BLaER1 treated with 17β-estradiol and CSF1 and Interleukin-3, amounts not matched to agents 10 nM and 100 nM (cell line): ENCODE results near the gene MED12L.
"Not testable (repeated sequence)": the region's sequence is repeated elsewhere in the genome, so short reads cannot be mapped to it uniquely, and the experiment has no call there.

Source experiments
- H3K27ac ChIP-seq, 11 experiments: shearing (Covaris generic); formaldehyde crosslinking; 2 replicates each; pipeline ENCODE4 v1.8.1; 2022
- H3K27me3 ChIP-seq, 11 experiments: shearing (Covaris generic); formaldehyde crosslinking; 2 replicates each; pipeline ENCODE4 v1.8.1; 2022
- H3K36me3 ChIP-seq, 11 experiments: shearing (Covaris generic); formaldehyde crosslinking; 2 replicates each; pipeline ENCODE4 v1.8.1; 2022
- H3K4me1 ChIP-seq, 10 experiments: shearing (Covaris generic); formaldehyde crosslinking; 2 replicates each; pipeline ENCODE4 v1.8.1; 2022
- H3K4me2 ChIP-seq, 11 experiments: shearing (Covaris generic); formaldehyde crosslinking; 2 replicates each; pipeline ENCODE4 v1.8.1; 2022
- H3K4me3 ChIP-seq, 10 experiments: shearing (Covaris generic); formaldehyde crosslinking; 2 replicates each; pipeline ENCODE4 v1.8.1; 2022
- H3K9ac ChIP-seq, 11 experiments: shearing (Covaris generic); formaldehyde crosslinking; 2 replicates each; pipeline ENCODE4 v1.8.1; 2022
- H3K9me3 ChIP-seq, 11 experiments: shearing (Covaris generic); formaldehyde crosslinking; replicated peaks in 1 of 11; 2 replicates each; pipeline ENCODE4 v1.8.1; 2022
- H4K20me1 ChIP-seq, 11 experiments: shearing (Covaris generic); formaldehyde crosslinking; 2 replicates each; pipeline ENCODE4 v1.8.1; 2022
- Cebpa-rat ChIP-seq, 11 experiments: shearing (Covaris generic); IDR thresholded peaks; 2 replicates each; pipeline ENCODE4 v1.8.1; 2022

Gene MED12L

DNA sequence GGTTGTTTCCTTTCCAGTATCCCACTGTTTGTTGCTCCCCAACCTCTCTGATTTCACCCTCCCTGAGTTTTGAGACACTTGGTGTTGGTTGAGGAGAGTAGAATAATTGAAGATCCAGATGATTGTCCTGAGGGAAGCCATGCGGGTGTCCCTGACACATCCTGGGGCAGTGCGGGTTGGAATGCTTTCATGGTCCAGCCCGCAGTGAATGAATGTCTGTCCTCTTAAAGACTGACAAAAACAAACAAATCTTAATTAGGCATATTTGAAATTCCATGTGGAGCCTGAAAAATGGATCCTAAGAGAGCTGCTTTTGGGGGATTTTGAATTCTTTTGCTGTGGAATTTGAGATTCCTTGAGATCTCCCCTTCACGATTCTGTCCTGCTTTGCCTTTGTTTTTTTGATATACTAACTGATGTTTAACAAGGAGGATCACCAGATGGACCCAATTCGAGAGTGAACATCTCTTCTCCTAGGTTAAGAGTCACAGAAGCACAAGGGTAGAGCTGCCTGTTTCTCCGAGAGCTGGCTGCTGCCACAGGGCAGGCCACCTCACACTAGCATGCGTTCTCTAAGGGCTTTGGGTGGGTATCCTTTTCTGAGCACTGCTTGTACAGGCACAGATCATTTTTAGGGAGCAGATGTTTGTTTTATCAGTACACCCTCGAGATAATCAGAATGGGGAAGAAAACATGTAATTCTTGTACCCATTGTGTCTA lies 70.1 kb downstream of the MED12L start:
- TF ChIP-seq Cebpa-rat (IDR thresholded peaks at IDR 0.05) = no peak
- Histone ChIP-seq H3K9ac (no peak overlapping the region), H3K4me1 (no peaks in the 10 kb centered on the region), H3K4me2 (no peak overlapping the region), H3K36me3 (peaks cover 0 to 15% (median 0%) of the 10 kb centered on the region in 11 experiments; a peak in 5 of 22 replicates), H3K27me3 (no peaks in the 10 kb centered on the region), H3K27ac (no peak overlapping the region), H4K20me1 (no peaks in the 10 kb centered on the region), H3K9me3 (no peaks in the 10 kb centered on the region), H3K4me3 (no peak overlapping the region)

DNA sequence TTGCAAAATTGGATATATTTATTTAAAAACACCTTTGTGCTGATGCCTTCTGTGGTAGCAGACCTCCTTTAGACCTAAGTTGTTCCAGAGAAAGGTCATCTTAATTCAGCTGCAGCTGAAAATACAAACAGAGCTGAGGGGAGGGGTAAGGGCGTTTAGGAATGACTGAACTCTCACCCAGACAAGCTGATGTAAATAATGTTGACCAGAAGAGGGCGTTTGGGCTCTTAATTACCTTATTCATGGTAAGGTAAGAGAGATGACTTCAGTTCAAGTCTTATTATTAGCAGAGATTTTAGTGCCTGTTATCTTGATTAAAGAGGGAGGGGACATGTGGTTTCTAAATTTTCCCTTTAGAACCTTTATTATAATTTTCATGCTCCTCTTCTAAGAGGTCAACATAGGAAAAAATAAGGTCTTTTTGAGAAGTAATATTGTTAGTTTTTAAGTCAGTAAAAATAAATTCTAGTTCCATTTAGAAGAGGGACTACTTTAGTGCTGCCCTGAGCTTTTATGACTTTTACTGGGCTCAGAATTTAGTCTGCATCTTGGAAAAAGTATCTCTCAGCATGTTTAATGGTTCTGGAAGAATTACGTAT lies 71.3 kb downstream of the MED12L start:
- Histone ChIP-seq H3K36me3 (peaks cover 0 to 22% (median 0%) of the 10 kb centered on the region in 11 experiments; a peak in 6 of 22 replicates), H3K4me3 (no peak overlapping the region), H3K9me3 (no peaks in the 10 kb centered on the region), H4K20me1 (no peaks in the 10 kb centered on the region), H3K4me1 (no peaks in the 10 kb centered on the region), H3K4me2 (no peak overlapping the region), H3K27me3 (no peaks in the 10 kb centered on the region), H3K9ac (no peak overlapping the region), H3K27ac (no peak overlapping the region)
- TF ChIP-seq Cebpa-rat (IDR thresholded peaks at IDR 0.05) = no peak

DNA sequence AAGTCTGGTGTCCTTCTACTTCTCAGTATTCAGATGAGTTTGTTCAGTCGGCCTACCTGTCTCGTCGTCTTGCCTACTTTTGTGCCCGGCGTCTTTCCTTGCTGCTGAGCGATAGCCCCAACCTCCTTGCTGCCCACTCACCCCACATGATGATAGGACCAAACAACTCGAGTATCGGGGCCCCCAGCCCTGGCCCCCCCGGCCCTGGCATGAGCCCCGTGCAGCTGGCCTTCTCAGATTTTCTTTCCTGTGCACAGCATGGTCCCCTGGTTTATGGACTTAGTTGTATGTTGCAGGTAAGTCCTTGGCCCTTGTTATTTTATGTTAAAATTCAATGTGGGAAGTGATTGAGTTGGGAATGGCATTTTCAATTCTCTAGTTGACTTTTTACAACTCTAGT lies 74.3 kb downstream of the MED12L start:
- Histone ChIP-seq H3K4me1 (no peaks in the 10 kb centered on the region), H3K9ac (no peak overlapping the region), H3K36me3 (peaks cover 0 to 27% (median 0%) of the 10 kb centered on the region in 11 experiments; a peak in 7 of 22 replicates), H3K27me3 (no peaks in the 10 kb centered on the region), H4K20me1 (no peaks in the 10 kb centered on the region), H3K9me3 (no peaks in the 10 kb centered on the region), H3K27ac (no peak overlapping the region), H3K4me2 (no peak overlapping the region), H3K4me3 (no peak overlapping the region)
- TF ChIP-seq Cebpa-rat (IDR thresholded peaks at IDR 0.05) = no peak

DNA sequence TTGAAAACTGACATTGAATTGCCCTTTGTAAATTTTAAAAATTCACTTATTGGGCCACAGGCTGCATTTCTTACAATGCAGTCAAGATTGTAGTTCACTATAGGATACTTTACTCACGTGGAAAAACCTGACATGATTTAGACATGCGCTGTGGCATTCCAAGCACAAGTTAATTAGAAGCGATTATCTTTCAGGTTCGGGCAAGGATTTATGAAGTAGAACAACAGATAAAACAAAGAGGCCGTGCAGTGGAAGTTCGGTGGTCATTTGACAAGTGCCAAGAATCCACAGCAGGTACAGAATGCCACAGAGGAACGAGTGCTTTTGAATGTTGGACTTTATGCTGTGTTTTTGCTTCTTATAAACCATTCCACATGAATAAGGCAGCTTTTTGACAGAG lies 79.8 kb downstream of the MED12L start:
- Histone ChIP-seq H3K4me3 (no peak overlapping the region), H3K36me3 (peaks cover 0 to 17% (median 0%) of the 10 kb centered on the region in 11 experiments; a peak in 5 of 22 replicates), H3K27ac (no peak overlapping the region), H3K27me3 (no peaks in the 10 kb centered on the region), H3K4me2 (no peak overlapping the region), H3K9ac (no peak overlapping the region), H4K20me1 (no peaks in the 10 kb centered on the region), H3K9me3 (no peaks in the 10 kb centered on the region), H3K4me1 (peaks cover 17 to 24% (median 19%) of the 10 kb centered on the region in 10 experiments)
- no peak for TF ChIP-seq Cebpa-rat (IDR thresholded peaks at IDR 0.05)

DNA sequence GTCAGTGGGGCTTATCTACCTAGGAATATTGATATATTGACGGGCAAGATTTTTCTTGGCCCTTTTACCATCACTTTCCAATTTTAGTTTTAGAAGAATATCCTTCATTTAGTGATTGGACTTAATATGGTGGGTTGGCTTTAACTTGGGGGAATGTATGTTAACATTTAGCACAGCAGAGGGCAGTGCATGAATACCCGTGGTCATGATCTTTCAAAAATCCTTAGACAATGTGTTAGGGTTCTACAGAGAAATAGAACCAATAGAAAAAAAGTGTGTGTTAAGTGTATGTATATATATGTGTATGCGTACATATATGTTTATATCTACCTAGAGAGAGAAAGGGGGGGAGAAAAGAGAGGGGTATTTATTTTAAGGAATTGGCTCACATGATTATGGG lies 80.7 kb downstream of the MED12L start:
- H3K4me2 ChIP-seq = no peak overlapping the region
- no peak for TF ChIP-seq Cebpa-rat (IDR thresholded peaks at IDR 0.05)
- H4K20me1 ChIP-seq = no peaks in the 10 kb centered on the region
- H3K27ac ChIP-seq = peak overlapping the region in 2 of 11 experiments; percentile 14 to 97; a peak in 1 of 22 replicates
- peaks cover 0 to 10% (median 0%) of the 10 kb centered on the region in 11 experiments; a peak in 5 of 22 replicates for H3K36me3 ChIP-seq
- no peaks in the 10 kb centered on the region for H3K9me3 ChIP-seq
- no peak overlapping the region for H3K9ac ChIP-seq
- peaks cover 26 to 33% (median 28%) of the 10 kb centered on the region in 10 experiments for H3K4me1 ChIP-seq
- no peaks in the 10 kb centered on the region for H3K27me3 ChIP-seq
- no peak overlapping the region for H3K4me3 ChIP-seq

DNA sequence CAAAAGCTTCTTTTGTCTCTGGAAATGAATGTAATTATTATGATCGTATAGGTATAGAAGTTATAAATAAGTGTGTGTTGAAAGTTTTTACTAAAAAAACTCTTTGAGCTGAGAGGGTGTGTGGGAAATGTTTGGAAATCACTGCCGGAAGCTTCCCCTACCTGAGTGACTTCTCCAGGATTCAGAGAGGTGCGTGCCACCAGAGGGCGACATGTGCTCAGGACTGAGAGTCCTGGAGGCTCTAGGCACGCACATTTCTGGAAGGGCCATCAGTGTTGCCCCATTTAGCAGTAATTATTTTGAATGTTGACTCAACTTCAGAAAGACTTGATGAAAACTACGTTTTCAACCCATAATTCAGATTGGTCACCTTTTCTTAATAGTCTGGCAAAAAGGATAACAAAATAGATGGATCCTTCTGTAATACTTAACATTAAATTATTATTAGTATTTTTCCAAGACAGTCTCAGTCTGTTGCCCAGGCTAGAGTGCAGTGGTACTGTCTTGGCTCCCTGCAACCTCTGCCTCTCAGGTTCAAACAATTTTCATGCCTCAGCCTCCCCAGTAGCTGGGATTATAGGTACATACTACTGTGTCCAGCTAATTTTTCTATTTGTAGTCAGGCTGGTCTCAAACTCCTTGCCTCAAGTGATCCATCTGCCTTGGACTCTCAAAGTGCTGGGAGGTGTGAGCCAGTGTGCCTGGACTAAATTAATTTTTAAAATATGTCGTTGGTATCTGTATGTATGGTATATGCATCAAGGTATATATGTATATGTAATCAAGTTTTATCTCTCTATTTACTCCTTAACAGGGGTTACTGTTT lies 83.0 kb downstream of the MED12L start:
- H4K20me1 ChIP-seq = no peaks in the 10 kb centered on the region
- no peaks in the 10 kb centered on the region for H3K27me3 ChIP-seq
- TF ChIP-seq Cebpa-rat (IDR thresholded peaks at IDR 0.05) = peak in 1 of 11 experiments; percentile 4; a peak in 1 of 22 replicates
- no peaks in the 10 kb centered on the region for H3K9me3 ChIP-seq
- peak overlapping the region; percentile 71 to 99 (median 96); a peak in 21 of 22 replicates for H3K27ac ChIP-seq
- H3K4me3 ChIP-seq = no peak overlapping the region
- H3K36me3 ChIP-seq = peaks cover 0 to 5% (median 0%) of the 10 kb centered on the region in 11 experiments; a peak in 3 of 22 replicates
- H3K4me1 ChIP-seq = peaks cover 47 to 56% (median 51%) of the 10 kb centered on the region in 10 experiments
- peak overlapping the region in 9 of 11 experiments; percentile 70 to 88 (median 82); a peak in 17 of 22 replicates for H3K9ac ChIP-seq
- H3K4me2 ChIP-seq = peak overlapping the region in 10 of 11 experiments; percentile 56 to 97 (median 87); a peak in 20 of 22 replicates

DNA sequence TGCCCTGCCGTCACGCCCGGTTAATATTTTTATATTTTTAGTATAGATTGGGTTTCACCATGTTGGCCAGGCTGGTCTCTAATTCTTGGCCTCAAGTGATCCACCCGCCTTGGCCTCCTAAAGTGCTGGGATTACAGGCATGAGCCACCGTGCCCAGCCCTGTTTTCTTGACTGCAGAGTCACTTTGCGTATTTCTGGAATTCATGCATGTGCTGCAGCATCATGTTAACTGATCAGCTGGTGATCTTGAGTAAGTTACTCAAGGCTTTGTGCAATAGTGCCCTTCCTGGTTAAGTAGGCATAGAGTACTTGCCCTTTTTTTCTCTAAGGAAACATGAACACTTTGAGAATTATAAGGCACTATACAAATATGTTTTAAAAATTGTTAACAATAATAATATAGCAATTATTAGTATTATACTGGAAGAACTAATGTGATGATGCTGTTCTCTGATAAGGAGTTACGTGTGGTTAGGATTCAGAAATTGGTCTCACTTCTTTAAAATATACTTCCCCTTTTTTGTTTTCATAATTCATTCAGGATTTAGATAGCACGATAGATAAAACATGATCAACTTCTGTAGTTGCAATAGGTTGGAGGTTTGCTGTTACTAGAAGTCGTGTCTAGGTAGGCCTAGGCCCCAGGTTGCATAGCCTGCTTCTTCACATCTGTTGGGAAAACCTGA lies 83.9 kb downstream of the MED12L start:
- H3K36me3 ChIP-seq = no peaks in the 10 kb centered on the region
- H3K9ac ChIP-seq = peak overlapping the region; percentile 57 to 88 (median 81); a peak in 21 of 22 replicates
- peak overlapping the region; percentile 75 to 97 (median 90) for H3K4me2 ChIP-seq
- H3K4me1 ChIP-seq = peaks cover 49 to 65% (median 60%) of the 10 kb centered on the region in 10 experiments
- no peaks in the 10 kb centered on the region for H4K20me1 ChIP-seq
- H3K27ac ChIP-seq = peak overlapping the region; percentile 71 to 99 (median 96)
- peak in 4 of 11 experiments; percentile 62 to 75 (median 70); a peak in 7 of 22 replicates for TF ChIP-seq Cebpa-rat (IDR thresholded peaks at IDR 0.05)
- peak overlapping the region in 2 of 10 experiments; percentile 4 to 14; a peak in 3 of 20 replicates for H3K4me3 ChIP-seq
- H3K9me3 ChIP-seq = no peaks in the 10 kb centered on the region
- H3K27me3 ChIP-seq = no peaks in the 10 kb centered on the region

DNA sequence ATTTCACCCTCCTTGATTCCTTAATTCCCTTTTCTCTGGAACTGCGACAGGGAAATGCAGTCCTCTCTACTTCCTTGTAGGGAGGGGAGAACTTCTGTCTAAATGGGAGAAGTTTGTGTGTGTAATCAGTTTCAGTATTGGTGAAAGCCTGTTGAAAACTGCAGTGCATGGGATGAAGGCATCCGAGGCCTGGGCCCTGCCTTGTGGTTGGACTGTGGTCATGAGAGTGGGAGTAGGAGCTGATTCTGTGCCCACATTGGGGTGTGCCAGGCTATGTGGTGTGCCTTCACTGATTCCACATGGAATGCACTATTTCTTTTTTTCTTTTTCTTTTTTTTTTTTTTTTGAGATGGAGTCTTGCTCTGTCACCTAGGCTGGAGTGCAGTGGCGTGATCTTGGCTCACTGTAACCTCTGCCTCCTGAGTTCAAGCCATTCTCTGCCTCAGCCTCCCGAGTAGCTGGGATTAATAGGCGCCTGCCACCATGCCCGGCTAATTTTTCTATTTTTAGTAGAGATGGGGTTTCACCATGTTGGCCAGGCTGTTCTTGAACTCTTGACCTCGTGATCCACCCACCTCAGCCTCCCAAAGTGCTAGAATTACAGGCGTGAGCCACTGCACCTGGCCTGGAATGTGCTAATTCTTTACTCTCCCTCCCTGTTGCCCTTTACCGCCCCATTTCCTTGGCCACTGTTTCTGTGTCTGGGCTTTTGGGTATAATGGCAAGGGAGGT lies 84.7 kb downstream of the MED12L start:
- TF ChIP-seq Cebpa-rat (IDR thresholded peaks at IDR 0.05) = peak in 7 of 11 experiments; percentile 3 to 75 (median 53); a peak in 10 of 22 replicates
- H3K4me2 ChIP-seq = peak overlapping the region; percentile 75 to 97 (median 90)
- H3K27me3 ChIP-seq = not testable (repeated sequence)

More for the DNA sequence above, 84.7 kb downstream of the MED12L start:
- not testable (repeated sequence) for H3K9me3 ChIP-seq, H3K36me3 ChIP-seq, H4K20me1 ChIP-seq
- peaks cover 53 to 72% (median 65%) of the 10 kb centered on the region in 10 experiments for H3K4me1 ChIP-seq
- H3K4me3 ChIP-seq = peak overlapping the region in 6 of 10 experiments; percentile 4 to 31 (median 24); a peak in 8 of 20 replicates
- peak overlapping the region; percentile 57 to 88 (median 81); a peak in 21 of 22 replicates for H3K9ac ChIP-seq
- H3K27ac ChIP-seq = peak overlapping the region; percentile 71 to 99 (median 96)
